K562 (cell line): ENCODE data around the gene PIP5K1B. TPM values are rescaled to one million over a fixed set of nuclear protein-coding genes. Genes with fewer than 3 reads are reported as not detected.

Source experiments
- BRCA1 ChIP-seq, 2 experiments: fragments of 450-650 bp in 1 of 2; sonication (generic) in 1 of 2; formaldehyde crosslinking in 1 of 2; IDR thresholded peaks; 2 replicates each; pipeline versions ENCODE4 v1.5.0 to v1.6.1; 2017 to 2020; ENCODE audit warnings: mild to moderate bottlenecking in 1 of 2, missing genetic modification reagents in 1 of 2
- FOS ChIP-seq: IDR thresholded peaks from 3 replicates; pipeline ENCODE4 v1.6.1; 2011; ENCODE audit not compliant: insufficient read length; ENCODE audit errors: extremely low read depth
- FOXK2 ChIP-seq, 2 experiments: fragments of 450-650 bp; IDR thresholded peaks in 1 of 2; conservative IDR thresholded peaks in 1 of 2; 2 replicates each; pipeline ENCODE4 v1.6.1; 2016; ENCODE audit warnings: low read depth in 2 of 2, mild to moderate bottlenecking in 1 of 2
- HDAC2 ChIP-seq: fragments of 450-650 bp; IDR thresholded peaks from 2 replicates; pipeline ENCODE4 v1.6.1; 2016; ENCODE audit warnings: mild to moderate bottlenecking
- ILK ChIP-seq: fragments of 450-650 bp; IDR thresholded peaks from 2 replicates; pipeline ENCODE4 v1.6.1; 2016; ENCODE audit warnings: missing genetic modification characterization, low read depth, mild to moderate bottlenecking, missing compliant biosample characterization, moderate library complexity, borderline replicate concordance
- JUN ChIP-seq, 2 experiments: sonication (generic) in 1 of 2; formaldehyde crosslinking in 1 of 2; IDR thresholded peaks; 2 replicates each; pipeline versions ENCODE4 v1.6.1 to v1.8.0; 2012 to 2022; ENCODE audit warnings: borderline replicate concordance in 2 of 2, mild to moderate bottlenecking in 2 of 2, improper control_type of control experiment in 1 of 2, low read depth in 1 of 2, low read length in 1 of 2, missing genetic modification reagents in 1 of 2
- JUND ChIP-seq, 2 experiments: IDR thresholded peaks; 2 replicates in 1 of 2; 3 replicates in 1 of 2; pipeline ENCODE4 v1.6.1; 2011; ENCODE audit warnings: borderline replicate concordance in 2 of 2, low read depth in 2 of 2, low read length in 2 of 2, improper control_type of control experiment in 1 of 2, missing biosample characterization in 1 of 2, missing genetic modification characterization in 1 of 2, missing genetic modification reagents in 1 of 2
- MEIS2 ChIP-seq: fragments of 450-650 bp; IDR thresholded peaks from 2 replicates; pipeline ENCODE4 v1.6.1; 2014; ENCODE audit warnings: mild to moderate bottlenecking; ENCODE audit not compliant: partially characterized antibody
- SOX6 ChIP-seq: fragments of 450-650 bp; IDR thresholded peaks from 2 replicates; pipeline ENCODE4 v1.6.1; 2014; ENCODE audit warnings: mild to moderate bottlenecking
- ZNF175 ChIP-seq: fragments of 200-800 bp; sonication (Bioruptor generic); IDR thresholded peaks from 2 replicates; pipeline ENCODE4 v1.6.1; 2016; ENCODE audit warnings: low read depth, mild to moderate bottlenecking, missing genetic modification characterization, missing compliant biosample characterization
- ZNF639 ChIP-seq, 2 experiments: fragments of 200-800 bp in 1 of 2; sonication (Bioruptor generic) in 1 of 2; sonication (generic) in 1 of 2; formaldehyde crosslinking in 1 of 2; IDR thresholded peaks in 1 of 2; conservative IDR thresholded peaks in 1 of 2; 2 replicates each; pipeline versions ENCODE4 v1.5.0 to v1.6.1; 2016 to 2020; ENCODE audit warnings: missing compliant biosample characterization in 1 of 2, missing genetic modification characterization in 1 of 2, missing genetic modification reagents in 1 of 2
- polyA plus RNA-seq, 8 experiments: library from polyadenylated mRNA; depleted of rRNA in 4 of 8; stranded (reverse) in 5 of 8; unstranded in 3 of 8; fragments of >200 nt; fragmentation: Nextera tagmentation in 2 of 8; fragmentation: Illumina TruSeq in 1 of 8; extraction: Ambion mirVana in 2 of 8; extraction: Trizol in 1 of 8; gene quantifications; 2 replicates each; pipeline versions ENCODE4 v1.2.1 to v1.2.3, GENCODE V29; 2011 to 2014; ENCODE audit warnings: inconsistent platforms in 1 of 8, missing spikeins in 1 of 8
- total RNA-seq, 7 experiments: library from RNA; depleted of rRNA in 6 of 7; stranded (reverse); fragments of >200 nt in 6 of 7; fragmentation: Illumina TruSeq in 2 of 7; extraction: Trizol in 2 of 7; gene quantifications; 2 replicates each; pipeline versions ENCODE4 v1.2.1 to v1.2.3, GENCODE V29; 2011 to 2021; ENCODE audit warnings: low replicate concordance in 1 of 7
- TF ChIP-seq, protein P1 (sequence below): fragments of 450-650 bp; IDR thresholded peaks from 2 replicates; pipeline ENCODE4 v1.6.1; 2016; ENCODE audit warnings: mild to moderate bottlenecking, moderate library complexity

PIP5K1B gene
- total and polyA plus RNA-seq, 9 of the 15 experiments (the other 6 are each of a cell fraction or from before 2014, with no cell fraction given): 3.1 to 12.9 (median 7.4) TPM

DNA sequence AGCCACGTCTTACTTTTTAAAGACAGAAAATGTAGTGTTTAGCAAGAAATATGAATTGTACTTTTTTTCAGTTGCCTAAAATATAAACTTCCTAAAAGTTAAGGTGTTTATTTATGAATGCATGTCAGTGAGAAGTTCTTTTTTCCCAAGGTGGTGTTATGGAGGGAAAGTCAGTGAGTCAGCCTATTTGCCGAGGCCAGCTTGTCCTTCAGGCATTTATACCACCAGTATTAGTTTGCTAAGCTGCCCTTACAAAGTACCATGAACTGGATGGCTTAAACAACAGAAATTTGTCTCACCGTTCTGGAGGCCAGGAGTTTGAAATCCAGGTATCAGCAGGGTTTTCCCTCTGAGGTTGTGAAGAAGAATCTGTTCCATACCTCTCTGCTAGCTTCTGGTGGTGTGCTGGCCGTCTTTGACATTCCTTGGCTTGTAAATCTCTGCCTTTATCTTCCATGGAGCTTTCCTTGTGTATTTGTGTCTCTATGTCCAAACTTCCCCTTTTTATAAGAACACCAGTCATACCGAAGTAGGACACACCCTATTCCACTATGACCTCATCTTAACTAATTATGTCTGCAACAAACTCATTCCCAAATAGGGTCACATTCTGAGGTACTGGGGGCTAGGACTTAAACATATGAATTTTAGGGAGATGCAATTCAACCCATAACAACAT lies 270.5 kb downstream of the PIP5K1B start (continued):
- TF ChIP-seq, protein P1, sequence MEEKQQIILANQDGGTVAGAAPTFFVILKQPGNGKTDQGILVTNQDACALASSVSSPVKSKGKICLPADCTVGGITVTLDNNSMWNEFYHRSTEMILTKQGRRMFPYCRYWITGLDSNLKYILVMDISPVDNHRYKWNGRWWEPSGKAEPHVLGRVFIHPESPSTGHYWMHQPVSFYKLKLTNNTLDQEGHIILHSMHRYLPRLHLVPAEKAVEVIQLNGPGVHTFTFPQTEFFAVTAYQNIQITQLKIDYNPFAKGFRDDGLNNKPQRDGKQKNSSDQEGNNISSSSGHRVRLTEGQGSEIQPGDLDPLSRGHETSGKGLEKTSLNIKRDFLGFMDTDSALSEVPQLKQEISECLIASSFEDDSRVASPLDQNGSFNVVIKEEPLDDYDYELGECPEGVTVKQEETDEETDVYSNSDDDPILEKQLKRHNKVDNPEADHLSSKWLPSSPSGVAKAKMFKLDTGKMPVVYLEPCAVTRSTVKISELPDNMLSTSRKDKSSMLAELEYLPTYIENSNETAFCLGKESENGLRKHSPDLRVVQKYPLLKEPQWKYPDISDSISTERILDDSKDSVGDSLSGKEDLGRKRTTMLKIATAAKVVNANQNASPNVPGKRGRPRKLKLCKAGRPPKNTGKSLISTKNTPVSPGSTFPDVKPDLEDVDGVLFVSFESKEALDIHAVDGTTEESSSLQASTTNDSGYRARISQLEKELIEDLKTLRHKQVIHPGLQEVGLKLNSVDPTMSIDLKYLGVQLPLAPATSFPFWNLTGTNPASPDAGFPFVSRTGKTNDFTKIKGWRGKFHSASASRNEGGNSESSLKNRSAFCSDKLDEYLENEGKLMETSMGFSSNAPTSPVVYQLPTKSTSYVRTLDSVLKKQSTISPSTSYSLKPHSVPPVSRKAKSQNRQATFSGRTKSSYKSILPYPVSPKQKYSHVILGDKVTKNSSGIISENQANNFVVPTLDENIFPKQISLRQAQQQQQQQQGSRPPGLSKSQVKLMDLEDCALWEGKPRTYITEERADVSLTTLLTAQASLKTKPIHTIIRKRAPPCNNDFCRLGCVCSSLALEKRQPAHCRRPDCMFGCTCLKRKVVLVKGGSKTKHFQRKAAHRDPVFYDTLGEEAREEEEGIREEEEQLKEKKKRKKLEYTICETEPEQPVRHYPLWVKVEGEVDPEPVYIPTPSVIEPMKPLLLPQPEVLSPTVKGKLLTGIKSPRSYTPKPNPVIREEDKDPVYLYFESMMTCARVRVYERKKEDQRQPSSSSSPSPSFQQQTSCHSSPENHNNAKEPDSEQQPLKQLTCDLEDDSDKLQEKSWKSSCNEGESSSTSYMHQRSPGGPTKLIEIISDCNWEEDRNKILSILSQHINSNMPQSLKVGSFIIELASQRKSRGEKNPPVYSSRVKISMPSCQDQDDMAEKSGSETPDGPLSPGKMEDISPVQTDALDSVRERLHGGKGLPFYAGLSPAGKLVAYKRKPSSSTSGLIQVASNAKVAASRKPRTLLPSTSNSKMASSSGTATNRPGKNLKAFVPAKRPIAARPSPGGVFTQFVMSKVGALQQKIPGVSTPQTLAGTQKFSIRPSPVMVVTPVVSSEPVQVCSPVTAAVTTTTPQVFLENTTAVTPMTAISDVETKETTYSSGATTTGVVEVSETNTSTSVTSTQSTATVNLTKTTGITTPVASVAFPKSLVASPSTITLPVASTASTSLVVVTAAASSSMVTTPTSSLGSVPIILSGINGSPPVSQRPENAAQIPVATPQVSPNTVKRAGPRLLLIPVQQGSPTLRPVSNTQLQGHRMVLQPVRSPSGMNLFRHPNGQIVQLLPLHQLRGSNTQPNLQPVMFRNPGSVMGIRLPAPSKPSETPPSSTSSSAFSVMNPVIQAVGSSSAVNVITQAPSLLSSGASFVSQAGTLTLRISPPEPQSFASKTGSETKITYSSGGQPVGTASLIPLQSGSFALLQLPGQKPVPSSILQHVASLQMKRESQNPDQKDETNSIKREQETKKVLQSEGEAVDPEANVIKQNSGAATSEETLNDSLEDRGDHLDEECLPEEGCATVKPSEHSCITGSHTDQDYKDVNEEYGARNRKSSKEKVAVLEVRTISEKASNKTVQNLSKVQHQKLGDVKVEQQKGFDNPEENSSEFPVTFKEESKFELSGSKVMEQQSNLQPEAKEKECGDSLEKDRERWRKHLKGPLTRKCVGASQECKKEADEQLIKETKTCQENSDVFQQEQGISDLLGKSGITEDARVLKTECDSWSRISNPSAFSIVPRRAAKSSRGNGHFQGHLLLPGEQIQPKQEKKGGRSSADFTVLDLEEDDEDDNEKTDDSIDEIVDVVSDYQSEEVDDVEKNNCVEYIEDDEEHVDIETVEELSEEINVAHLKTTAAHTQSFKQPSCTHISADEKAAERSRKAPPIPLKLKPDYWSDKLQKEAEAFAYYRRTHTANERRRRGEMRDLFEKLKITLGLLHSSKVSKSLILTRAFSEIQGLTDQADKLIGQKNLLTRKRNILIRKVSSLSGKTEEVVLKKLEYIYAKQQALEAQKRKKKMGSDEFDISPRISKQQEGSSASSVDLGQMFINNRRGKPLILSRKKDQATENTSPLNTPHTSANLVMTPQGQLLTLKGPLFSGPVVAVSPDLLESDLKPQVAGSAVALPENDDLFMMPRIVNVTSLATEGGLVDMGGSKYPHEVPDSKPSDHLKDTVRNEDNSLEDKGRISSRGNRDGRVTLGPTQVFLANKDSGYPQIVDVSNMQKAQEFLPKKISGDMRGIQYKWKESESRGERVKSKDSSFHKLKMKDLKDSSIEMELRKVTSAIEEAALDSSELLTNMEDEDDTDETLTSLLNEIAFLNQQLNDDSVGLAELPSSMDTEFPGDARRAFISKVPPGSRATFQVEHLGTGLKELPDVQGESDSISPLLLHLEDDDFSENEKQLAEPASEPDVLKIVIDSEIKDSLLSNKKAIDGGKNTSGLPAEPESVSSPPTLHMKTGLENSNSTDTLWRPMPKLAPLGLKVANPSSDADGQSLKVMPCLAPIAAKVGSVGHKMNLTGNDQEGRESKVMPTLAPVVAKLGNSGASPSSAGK: no peak
- TF ChIP-seq MEIS2 (peak; percentile 30), ILK (tag) (no peak), FOS (no peak), FOXK2 (conservative IDR thresholded peaks at IDR 0.05 in 1 of 2, IDR thresholded peaks at IDR 0.05 in 1 of 2; ENCODE audit: low read depth in 2 of 2) (0 out of 4 replicates have a peak, but pooled peaks of 1 of the 2 experiments have one; percentile 34), ZNF639 (CRISPR knock-in tag; conservative IDR thresholded peaks at IDR 0.05 in 1 of 2, IDR thresholded peaks at IDR 0.05 in 1 of 2) (peak in 1 of 2 experiments; percentile 32; a peak in 1 of 4 replicates), BRCA1 (IDR thresholded peaks at IDR 0.05) (no peak), BRCA1 (CRISPR knock-in tag; IDR thresholded peaks at IDR 0.05) (no peak), JUN (IDR thresholded peaks at IDR 0.05; ENCODE audit: borderline replicate concordance, low read depth, low read length) (peak; percentile 49; the same call in 1 of the 2 replicates), JUN (CRISPR knock-in tag; IDR thresholded peaks at IDR 0.05; ENCODE audit: borderline replicate concordance) (no peak), HDAC2 (peak; percentile 76), JUND (IDR thresholded peaks at IDR 0.05; ENCODE audit: borderline replicate concordance, low read depth, low read length) (peak; percentile 81), JUND (tag; IDR thresholded peaks at IDR 0.05; ENCODE audit: borderline replicate concordance, low read depth, low read length) (peak; percentile 84; the same call in 2 of the 3 replicates), SOX6 (peak; percentile 48; the same call in 1 of the 2 replicates), ZNF175 (no peak)
